HepG2 (cell line): ENCODE measurements around the gene HSPA1A. TPM values are rescaled to one million over a fixed set of nuclear protein-coding genes. Genes with fewer than 3 reads are reported as not detected.

Experiments used
- DR1 ChIP-seq: sonication (generic); formaldehyde crosslinking; IDR thresholded peaks from 2 replicates; pipeline ENCODE4 v1.8.0; 2021; ENCODE audit warnings: mild to moderate bottlenecking, missing genetic modification reagents, inconsistent platforms
- HCFC1 ChIP-seq: fragments of 150-350 bp; IDR thresholded peaks from 2 replicates; pipeline ENCODE4 v1.6.1; 2014; ENCODE audit warnings: low read depth, low read length
- MAZ ChIP-seq, 2 experiments: sonication (generic) in 1 of 2; formaldehyde crosslinking in 1 of 2; IDR thresholded peaks; 2 replicates each; pipeline versions ENCODE4 v1.5.0 to v1.6.1; 2012 to 2020; ENCODE audit warnings: low read depth in 2 of 2, mild to moderate bottlenecking in 2 of 2, borderline replicate concordance in 1 of 2, improper control_type of control experiment in 1 of 2, low read length in 1 of 2, missing genetic modification reagents in 1 of 2, moderate library complexity in 1 of 2
- MIXL1 ChIP-seq: IDR thresholded peaks from 2 replicates; pipeline ENCODE4 v1.6.1; 2016
- NRL ChIP-seq: sonication (generic); formaldehyde crosslinking; IDR thresholded peaks from 2 replicates; pipeline ENCODE4 v1.5.0; 2020; ENCODE audit warnings: missing genetic modification reagents, mild to moderate bottlenecking, moderate library complexity, borderline replicate concordance
- RCOR2 ChIP-seq: IDR thresholded peaks from 2 replicates; pipeline ENCODE4 v1.6.1; 2016; ENCODE audit warnings: missing biosample characterization, missing genetic modification reagents
- RELA ChIP-seq: sonication (generic); formaldehyde crosslinking; IDR thresholded peaks from 2 replicates; pipeline ENCODE4 v1.4.0; 2020; ENCODE audit warnings: missing genetic modification reagents
- SAP130 ChIP-seq: IDR thresholded peaks from 2 replicates; pipeline ENCODE4 v1.6.1; 2016; ENCODE audit warnings: low read depth
- TAF1 ChIP-seq: sonication (generic); formaldehyde crosslinking; IDR thresholded peaks from 2 replicates; pipeline ENCODE4 v1.4.0; 2020; ENCODE audit warnings: missing genetic modification reagents
- THAP7 ChIP-seq: sonication (generic); formaldehyde crosslinking; IDR thresholded peaks from 2 replicates; pipeline ENCODE4 v1.8.1; 2023; ENCODE audit warnings: mild to moderate bottlenecking, missing genetic modification reagents
- TP53 ChIP-seq: sonication (generic); formaldehyde crosslinking; conservative IDR thresholded peaks from 2 replicates; pipeline ENCODE4 v1.4.0; 2020; ENCODE audit warnings: missing genetic modification reagents
- YEATS4 ChIP-seq: sonication (generic); formaldehyde crosslinking; IDR thresholded peaks from 2 replicates; pipeline ENCODE4 v1.4.0; 2020; ENCODE audit warnings: missing genetic modification reagents, borderline replicate concordance
- ZC3H13 ChIP-seq: sonication (generic); formaldehyde crosslinking; IDR thresholded peaks from 2 replicates; pipeline ENCODE4 v1.8.1; 2023; ENCODE audit warnings: mild to moderate bottlenecking, missing genetic modification reagents, moderate library complexity
- ZFP36L1 ChIP-seq: sonication (generic); formaldehyde crosslinking; IDR thresholded peaks from 2 replicates; pipeline ENCODE4 v1.8.0; 2022; ENCODE audit warnings: mild to moderate bottlenecking, missing genetic modification reagents, moderate library complexity
- ZKSCAN5 ChIP-seq: sonication (generic); formaldehyde crosslinking; IDR thresholded peaks from 2 replicates; pipeline ENCODE4 v1.5.1; 2020; ENCODE audit warnings: mild to moderate bottlenecking, missing genetic modification reagents
- ZNF17 ChIP-seq: sonication (generic); formaldehyde crosslinking; IDR thresholded peaks from 2 replicates; pipeline ENCODE4 v1.5.0; 2020; ENCODE audit warnings: mild to moderate bottlenecking, missing genetic modification reagents
- ZNF430 ChIP-seq: sonication (generic); formaldehyde crosslinking; IDR thresholded peaks from 2 replicates; pipeline ENCODE4 v1.9.0; 2021; ENCODE audit warnings: mild to moderate bottlenecking, missing genetic modification reagents
- ZNF589 ChIP-seq: sonication (generic); formaldehyde crosslinking; conservative IDR thresholded peaks from 2 replicates; pipeline ENCODE4 v1.8.0; 2022; ENCODE audit warnings: mild to moderate bottlenecking, moderate library complexity, missing genetic modification reagents
- ZNF598 ChIP-seq: sonication (generic); formaldehyde crosslinking; IDR thresholded peaks from 2 replicates; pipeline ENCODE4 v1.5.1; 2020; ENCODE audit warnings: mild to moderate bottlenecking, missing genetic modification reagents, borderline replicate concordance
- ZSCAN31 ChIP-seq: sonication (generic); formaldehyde crosslinking; IDR thresholded peaks from 2 replicates; pipeline ENCODE4 v1.5.0; 2020; ENCODE audit warnings: low read depth, mild to moderate bottlenecking, missing genetic modification reagents
- polyA plus RNA-seq, 8 experiments: library from polyadenylated mRNA; depleted of rRNA in 3 of 8; stranded (reverse) in 7 of 8; unstranded in 1 of 8; fragments of >200 nt; fragmentation: Illumina TruSeq in 4 of 8; extraction: Trizol in 4 of 8; gene quantifications; 2 replicates each; pipeline versions ENCODE4 v1.2.1 to v1.2.3, GENCODE V29; 2011 to 2016; ENCODE audit warnings: low read depth in 4 of 8, missing spikeins in 1 of 8, mixed read lengths in 1 of 8; ENCODE audit not compliant: insufficient read depth in 1 of 8
- total RNA-seq, 5 experiments: library from RNA; depleted of rRNA; stranded (reverse); fragments of >200 nt; fragmentation: Illumina TruSeq; extraction: Trizol; gene quantifications; 2 replicates each; pipeline ENCODE4 v1.2.3, GENCODE V29; 2016; ENCODE audit warnings: low read depth in 1 of 5
- TF ChIP-seq, protein P1 (sequence below): sonication (generic); formaldehyde crosslinking; IDR thresholded peaks from 2 replicates; pipeline ENCODE4 v1.5.1; 2020; ENCODE audit warnings: mild to moderate bottlenecking, missing genetic modification reagents, borderline replicate concordance
- TF ChIP-seq, protein P2 (sequence below): sonication (generic); formaldehyde crosslinking; IDR thresholded peaks from 2 replicates; pipeline ENCODE4 v1.5.0; 2020; ENCODE audit warnings: mild to moderate bottlenecking, missing genetic modification reagents

The HSPA1A gene
- total and polyA plus RNA-seq, 2 of the 13 experiments (the other 11 are each of a cell fraction or from before 2014, with no cell fraction given): 44.5 to 85.0 TPM

GRCh38 chr6:31836047-31836473 lies 20.7 kb downstream of the HSPA1A start (continued):
- TF ChIP-seq THAP7 (CRISPR knock-in tag): no peak
- TF ChIP-seq RELA (CRISPR knock-in tag): no peak
- no peak for TF ChIP-seq DR1 (CRISPR knock-in tag)
- no peak for TF ChIP-seq TAF1 (CRISPR knock-in tag)
- peak; percentile 53; the same call in 1 of the 2 replicates for TF ChIP-seq SAP130 (CRISPR knock-in tag)
- no peak for TF ChIP-seq ZKSCAN5 (CRISPR knock-in tag)
- no peak for TF ChIP-seq RCOR2 (CRISPR knock-in tag)
- TF ChIP-seq HCFC1: no peak
- TF ChIP-seq ZNF598: peak; percentile 17; the same call in 1 of the 2 replicates
- TF ChIP-seq, protein P1, sequence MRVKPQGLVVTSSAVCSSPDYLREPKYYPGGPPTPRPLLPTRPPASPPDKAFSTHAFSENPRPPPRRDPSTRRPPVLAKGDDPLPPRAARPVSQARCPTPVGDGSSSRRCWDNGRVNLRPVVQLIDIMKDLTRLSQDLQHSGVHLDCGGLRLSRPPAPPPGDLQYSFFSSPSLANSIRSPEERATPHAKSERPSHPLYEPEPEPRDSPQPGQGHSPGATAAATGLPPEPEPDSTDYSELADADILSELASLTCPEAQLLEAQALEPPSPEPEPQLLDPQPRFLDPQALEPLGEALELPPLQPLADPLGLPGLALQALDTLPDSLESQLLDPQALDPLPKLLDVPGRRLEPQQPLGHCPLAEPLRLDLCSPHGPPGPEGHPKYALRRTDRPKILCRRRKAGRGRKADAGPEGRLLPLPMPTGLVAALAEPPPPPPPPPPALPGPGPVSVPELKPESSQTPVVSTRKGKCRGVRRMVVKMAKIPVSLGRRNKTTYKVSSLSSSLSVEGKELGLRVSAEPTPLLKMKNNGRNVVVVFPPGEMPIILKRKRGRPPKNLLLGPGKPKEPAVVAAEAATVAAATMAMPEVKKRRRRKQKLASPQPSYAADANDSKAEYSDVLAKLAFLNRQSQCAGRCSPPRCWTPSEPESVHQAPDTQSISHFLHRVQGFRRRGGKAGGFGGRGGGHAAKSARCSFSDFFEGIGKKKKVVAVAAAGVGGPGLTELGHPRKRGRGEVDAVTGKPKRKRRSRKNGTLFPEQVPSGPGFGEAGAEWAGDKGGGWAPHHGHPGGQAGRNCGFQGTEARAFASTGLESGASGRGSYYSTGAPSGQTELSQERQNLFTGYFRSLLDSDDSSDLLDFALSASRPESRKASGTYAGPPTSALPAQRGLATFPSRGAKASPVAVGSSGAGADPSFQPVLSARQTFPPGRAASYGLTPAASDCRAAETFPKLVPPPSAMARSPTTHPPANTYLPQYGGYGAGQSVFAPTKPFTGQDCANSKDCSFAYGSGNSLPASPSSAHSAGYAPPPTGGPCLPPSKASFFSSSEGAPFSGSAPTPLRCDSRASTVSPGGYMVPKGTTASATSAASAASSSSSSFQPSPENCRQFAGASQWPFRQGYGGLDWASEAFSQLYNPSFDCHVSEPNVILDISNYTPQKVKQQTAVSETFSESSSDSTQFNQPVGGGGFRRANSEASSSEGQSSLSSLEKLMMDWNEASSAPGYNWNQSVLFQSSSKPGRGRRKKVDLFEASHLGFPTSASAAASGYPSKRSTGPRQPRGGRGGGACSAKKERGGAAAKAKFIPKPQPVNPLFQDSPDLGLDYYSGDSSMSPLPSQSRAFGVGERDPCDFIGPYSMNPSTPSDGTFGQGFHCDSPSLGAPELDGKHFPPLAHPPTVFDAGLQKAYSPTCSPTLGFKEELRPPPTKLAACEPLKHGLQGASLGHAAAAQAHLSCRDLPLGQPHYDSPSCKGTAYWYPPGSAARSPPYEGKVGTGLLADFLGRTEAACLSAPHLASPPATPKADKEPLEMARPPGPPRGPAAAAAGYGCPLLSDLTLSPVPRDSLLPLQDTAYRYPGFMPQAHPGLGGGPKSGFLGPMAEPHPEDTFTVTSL (CRISPR knock-in tag): no peak
- no peak for TF ChIP-seq ZNF17 (CRISPR knock-in tag)
- TF ChIP-seq ZFP36L1 (CRISPR knock-in tag): no peak
- TF ChIP-seq MIXL1: no peak
- no peak for TF ChIP-seq ZNF430 (CRISPR knock-in tag)
- no peak for TF ChIP-seq ZNF589 (CRISPR knock-in tag)
- TF ChIP-seq YEATS4: no peak
- TF ChIP-seq MAZ (IDR thresholded peaks at IDR 0.05; ENCODE audit: borderline replicate concordance, low read depth, low read length): no peak
- no peak for TF ChIP-seq MAZ (CRISPR knock-in tag; IDR thresholded peaks at IDR 0.05; ENCODE audit: low read depth)
- TF ChIP-seq, protein P2, sequence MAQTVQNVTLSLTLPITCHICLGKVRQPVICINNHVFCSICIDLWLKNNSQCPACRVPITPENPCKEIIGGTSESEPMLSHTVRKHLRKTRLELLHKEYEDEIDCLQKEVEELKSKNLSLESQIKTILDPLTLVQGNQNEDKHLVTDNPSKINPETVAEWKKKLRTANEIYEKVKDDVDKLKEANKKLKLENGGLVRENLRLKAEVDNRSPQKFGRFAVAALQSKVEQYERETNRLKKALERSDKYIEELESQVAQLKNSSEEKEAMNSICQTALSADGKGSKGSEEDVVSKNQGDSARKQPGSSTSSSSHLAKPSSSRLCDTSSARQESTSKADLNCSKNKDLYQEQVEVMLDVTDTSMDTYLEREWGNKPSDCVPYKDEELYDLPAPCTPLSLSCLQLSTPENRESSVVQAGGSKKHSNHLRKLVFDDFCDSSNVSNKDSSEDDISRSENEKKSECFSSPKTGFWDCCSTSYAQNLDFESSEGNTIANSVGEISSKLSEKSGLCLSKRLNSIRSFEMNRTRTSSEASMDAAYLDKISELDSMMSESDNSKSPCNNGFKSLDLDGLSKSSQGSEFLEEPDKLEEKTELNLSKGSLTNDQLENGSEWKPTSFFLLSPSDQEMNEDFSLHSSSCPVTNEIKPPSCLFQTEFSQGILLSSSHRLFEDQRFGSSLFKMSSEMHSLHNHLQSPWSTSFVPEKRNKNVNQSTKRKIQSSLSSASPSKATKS (CRISPR knock-in tag): no peak
- TF ChIP-seq ZC3H13: 0 out of 2 replicates have a peak, but pooled peaks have one; percentile 54
- no peak for TF ChIP-seq NRL (CRISPR knock-in tag)
- no peak for TF ChIP-seq ZSCAN31
- no peak for TF ChIP-seq TP53 (CRISPR knock-in tag)
